Measurements from ENCODE around the gene TIMP2.

TIMP2 gene

DNA sequence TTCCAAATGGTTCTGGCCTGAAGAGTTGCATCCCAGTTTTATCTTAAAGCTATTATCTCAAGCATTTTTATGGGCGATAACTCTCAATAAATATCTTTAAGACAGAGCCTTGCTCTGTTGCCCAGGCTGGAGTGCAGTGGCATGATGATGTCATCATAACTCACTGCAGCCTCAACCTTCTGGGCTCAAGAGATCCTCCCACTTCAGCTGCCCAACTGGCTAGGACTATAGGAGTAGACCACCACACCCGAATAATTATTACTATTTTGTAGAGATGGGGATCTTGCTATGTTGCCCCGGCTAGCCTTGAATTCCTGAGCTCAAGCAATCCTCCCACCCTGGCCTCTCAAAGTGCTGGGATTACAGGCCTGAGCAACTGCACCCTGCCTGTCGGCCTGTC lies 117.0 kb downstream of the TIMP2 start:
- Histone ChIP-seq H4K20me1 (ENCODE audit: insufficient read depth) (no peaks in the 10 kb centered on the region), H3K79me2 (ENCODE audit: insufficient read depth, low read depth) (peaks cover 4% of the 10 kb centered on the region; the same call in 1 of the 2 replicates), H3K4me1 (ENCODE audit: low read depth, poor library complexity, severe bottlenecking) (peaks cover 5% of the 10 kb centered on the region), H3K4me3 (IDR thresholded peaks at IDR 0.05; ENCODE audit: insufficient read depth, low read depth, low read length) (no peak overlapping the region), H3K27me3 (ENCODE audit: insufficient read depth, low read depth) (no peaks in the 10 kb centered on the region), H3K4me2 (no peak overlapping the region), H3K9ac (no peak overlapping the region), H2AFZ (ENCODE audit: low read depth) (no peak overlapping the region), H3K36me3 (ENCODE audit: insufficient read depth) (peaks cover 14% of the 10 kb centered on the region; the same call in 1 of the 2 replicates), H3K27ac (no peak overlapping the region)
- TF ChIP-seq, protein P1, sequence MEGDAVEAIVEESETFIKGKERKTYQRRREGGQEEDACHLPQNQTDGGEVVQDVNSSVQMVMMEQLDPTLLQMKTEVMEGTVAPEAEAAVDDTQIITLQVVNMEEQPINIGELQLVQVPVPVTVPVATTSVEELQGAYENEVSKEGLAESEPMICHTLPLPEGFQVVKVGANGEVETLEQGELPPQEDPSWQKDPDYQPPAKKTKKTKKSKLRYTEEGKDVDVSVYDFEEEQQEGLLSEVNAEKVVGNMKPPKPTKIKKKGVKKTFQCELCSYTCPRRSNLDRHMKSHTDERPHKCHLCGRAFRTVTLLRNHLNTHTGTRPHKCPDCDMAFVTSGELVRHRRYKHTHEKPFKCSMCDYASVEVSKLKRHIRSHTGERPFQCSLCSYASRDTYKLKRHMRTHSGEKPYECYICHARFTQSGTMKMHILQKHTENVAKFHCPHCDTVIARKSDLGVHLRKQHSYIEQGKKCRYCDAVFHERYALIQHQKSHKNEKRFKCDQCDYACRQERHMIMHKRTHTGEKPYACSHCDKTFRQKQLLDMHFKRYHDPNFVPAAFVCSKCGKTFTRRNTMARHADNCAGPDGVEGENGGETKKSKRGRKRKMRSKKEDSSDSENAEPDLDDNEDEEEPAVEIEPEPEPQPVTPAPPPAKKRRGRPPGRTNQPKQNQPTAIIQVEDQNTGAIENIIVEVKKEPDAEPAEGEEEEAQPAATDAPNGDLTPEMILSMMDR (conservative IDR thresholded peaks at IDR 0.05; ENCODE audit: low read depth, low read length), result no peak

DNA sequence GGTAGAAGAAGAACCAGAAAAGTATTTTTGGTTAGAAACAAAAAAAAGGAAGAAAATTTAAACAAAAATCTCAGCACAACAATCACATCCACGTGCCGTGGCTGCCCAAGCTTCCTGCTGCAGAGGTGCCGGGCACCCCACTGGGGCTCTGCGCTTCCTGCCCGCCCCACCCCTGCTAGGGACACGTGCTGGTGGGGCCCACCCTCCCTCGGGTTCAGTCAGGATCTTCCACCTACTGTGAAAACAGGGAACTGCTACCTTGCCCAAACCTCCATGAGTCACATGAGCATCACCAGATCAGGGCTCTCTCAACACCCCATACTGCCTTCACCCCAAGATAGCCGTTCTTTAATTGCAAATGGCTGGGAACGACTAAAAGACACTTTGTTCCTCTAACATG lies 118.7 kb downstream of the TIMP2 start:
- Histone ChIP-seq H3K4me1 (ENCODE audit: low read depth, poor library complexity, severe bottlenecking) (no peaks in the 10 kb centered on the region), H3K4me2 (no peak overlapping the region), H4K20me1 (ENCODE audit: insufficient read depth) (no peaks in the 10 kb centered on the region), H3K79me2 (ENCODE audit: insufficient read depth, low read depth) (no peaks in the 10 kb centered on the region), H3K36me3 (ENCODE audit: insufficient read depth) (peaks cover 14% of the 10 kb centered on the region; the same call in 1 of the 2 replicates), H2AFZ (ENCODE audit: low read depth) (no peak overlapping the region), H3K4me3 (IDR thresholded peaks at IDR 0.05; ENCODE audit: insufficient read depth, low read depth, low read length) (no peak overlapping the region), H3K27ac (no peak overlapping the region), H3K27me3 (ENCODE audit: insufficient read depth, low read depth) (no peaks in the 10 kb centered on the region), H3K9ac (no peak overlapping the region)
- TF ChIP-seq, protein P1 (conservative IDR thresholded peaks at IDR 0.05; ENCODE audit: low read depth, low read length), result no peak

- Histone ChIP-seq H3K9ac (no peak overlapping the region), H3K27me3 (ENCODE audit: insufficient read depth, low read depth) (no peaks in the 10 kb centered on the region), H3K27ac (no peak overlapping the region), H3K4me1 (ENCODE audit: low read depth, poor library complexity, severe bottlenecking) (no peaks in the 10 kb centered on the region), H3K79me2 (ENCODE audit: insufficient read depth, low read depth) (no peaks in the 10 kb centered on the region; the same call in 1 of the 2 replicates), H3K36me3 (ENCODE audit: insufficient read depth) (peaks cover 14% of the 10 kb centered on the region; the same call in 1 of the 2 replicates), H3K4me2 (no peak overlapping the region), H4K20me1 (ENCODE audit: insufficient read depth) (no peaks in the 10 kb centered on the region), H3K4me3 (IDR thresholded peaks at IDR 0.05; ENCODE audit: insufficient read depth, low read depth, low read length) (no peak overlapping the region), H2AFZ (ENCODE audit: low read depth) (no peak overlapping the region)
- TF ChIP-seq, protein P1 (conservative IDR thresholded peaks at IDR 0.05; ENCODE audit: low read depth, low read length), result no peak
These were observed 119.9 kb downstream of the TIMP2 start for GRCh38 chr17:78805301-78805700.

- Histone ChIP-seq H3K9ac (no peak overlapping the region), H3K4me2 (no peak overlapping the region), H2AFZ (ENCODE audit: low read depth) (no peak overlapping the region), H3K79me2 (ENCODE audit: insufficient read depth, low read depth) (no peaks in the 10 kb centered on the region; the same call in 1 of the 2 replicates), H3K4me3 (IDR thresholded peaks at IDR 0.05; ENCODE audit: insufficient read depth, low read depth, low read length) (no peak overlapping the region), H3K36me3 (ENCODE audit: insufficient read depth) (peaks cover 14% of the 10 kb centered on the region; the same call in 1 of the 2 replicates), H3K27me3 (ENCODE audit: insufficient read depth, low read depth) (no peaks in the 10 kb centered on the region), H3K4me1 (ENCODE audit: low read depth, poor library complexity, severe bottlenecking) (no peaks in the 10 kb centered on the region), H4K20me1 (ENCODE audit: insufficient read depth) (no peaks in the 10 kb centered on the region), H3K27ac (no peak overlapping the region)
- TF ChIP-seq, protein P1 (conservative IDR thresholded peaks at IDR 0.05; ENCODE audit: low read depth, low read length), result no peak
These were observed 120.4 kb downstream of the TIMP2 start for GRCh38 chr17:78804777-78805176.

Measured in KMS-11 (cell line).